Ovary (tissue), 3 donors: Measurements from ENCODE around the gene CEBPE.

Experiments used
- EP300 ChIP-seq: sonication (generic); formaldehyde crosslinking; IDR thresholded peaks from one replicate; pipeline ENCODE4 v1.6.1; 2017; ENCODE audit warnings: antibody characterized with exemption
- TF ChIP-seq, protein P1 (sequence below), 3 donors: fragments of 450-650 bp in 2 of 3; fragments of 200-600 bp in 1 of 3; IDR thresholded peaks; one replicate each; pipeline versions ENCODE4 v1.5.1 to v1.8.0; 2016 to 2022; ENCODE audit warnings: antibody characterized with exemption in 3 of 3, mild to moderate bottlenecking in 1 of 3
- donor health status: DM: no; HTN: no; CAD: no.

DNA sequence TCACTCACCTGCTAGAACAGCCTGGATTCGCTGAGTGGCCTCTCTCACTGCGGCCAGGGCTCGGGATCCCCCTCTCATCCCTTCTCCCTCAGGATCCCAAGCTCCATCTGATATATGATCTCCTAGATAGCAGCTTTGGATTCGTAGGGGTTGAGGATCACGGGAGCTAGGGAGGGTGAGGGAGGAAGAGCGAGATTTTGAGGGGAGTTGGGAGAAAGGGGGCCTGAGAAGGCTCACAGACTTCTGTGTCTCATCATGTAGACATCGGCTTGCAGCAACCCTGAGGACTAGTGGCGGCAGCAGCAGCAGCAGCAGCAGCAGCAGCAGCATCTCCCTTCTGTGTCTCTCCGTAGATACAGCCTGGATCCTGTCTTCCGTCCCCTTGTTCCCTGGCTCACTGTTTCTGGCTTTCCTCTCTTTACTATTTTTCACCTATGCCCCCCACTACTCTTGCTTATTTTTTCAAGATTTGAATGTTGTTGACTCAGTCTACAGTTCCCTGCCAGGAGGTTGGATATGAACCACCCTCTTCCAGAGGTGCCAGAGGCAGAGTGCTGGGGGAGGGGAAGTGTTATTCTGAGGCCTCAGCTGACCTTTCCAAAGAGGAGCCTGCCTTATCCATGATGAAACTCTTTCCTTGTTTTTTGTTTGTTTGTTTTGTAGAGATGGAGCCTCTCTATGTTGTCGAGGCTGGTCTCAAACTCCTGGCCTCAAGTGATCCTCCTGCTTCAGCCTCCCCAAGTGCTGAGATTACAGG is 14.3 kb downstream of the CEBPE start, which contains the start of gene CIROP:
- TF ChIP-seq EP300 = no peak
- TF ChIP-seq, protein P1, sequence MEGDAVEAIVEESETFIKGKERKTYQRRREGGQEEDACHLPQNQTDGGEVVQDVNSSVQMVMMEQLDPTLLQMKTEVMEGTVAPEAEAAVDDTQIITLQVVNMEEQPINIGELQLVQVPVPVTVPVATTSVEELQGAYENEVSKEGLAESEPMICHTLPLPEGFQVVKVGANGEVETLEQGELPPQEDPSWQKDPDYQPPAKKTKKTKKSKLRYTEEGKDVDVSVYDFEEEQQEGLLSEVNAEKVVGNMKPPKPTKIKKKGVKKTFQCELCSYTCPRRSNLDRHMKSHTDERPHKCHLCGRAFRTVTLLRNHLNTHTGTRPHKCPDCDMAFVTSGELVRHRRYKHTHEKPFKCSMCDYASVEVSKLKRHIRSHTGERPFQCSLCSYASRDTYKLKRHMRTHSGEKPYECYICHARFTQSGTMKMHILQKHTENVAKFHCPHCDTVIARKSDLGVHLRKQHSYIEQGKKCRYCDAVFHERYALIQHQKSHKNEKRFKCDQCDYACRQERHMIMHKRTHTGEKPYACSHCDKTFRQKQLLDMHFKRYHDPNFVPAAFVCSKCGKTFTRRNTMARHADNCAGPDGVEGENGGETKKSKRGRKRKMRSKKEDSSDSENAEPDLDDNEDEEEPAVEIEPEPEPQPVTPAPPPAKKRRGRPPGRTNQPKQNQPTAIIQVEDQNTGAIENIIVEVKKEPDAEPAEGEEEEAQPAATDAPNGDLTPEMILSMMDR (IDR thresholded peaks at IDR 0.05) = no peak
